HCT116 (cell line): ENCODE data around the gene ALK. TPM values are rescaled to one million over a fixed set of nuclear protein-coding genes. Genes with fewer than 3 reads are reported as not detected.

ENCODE experiments used
- ATAC-seq: fragments of 200-7000 bp; cut with Tn5 transposase; 2 replicates; pipeline ENCODE4 v1.9.1; 2020; ENCODE audit warnings: mild to moderate bottlenecking, moderate library complexity
- BruUV-seq: library from RNA; stranded (reverse); fragments of 400-500 nt; replicated peaks from 2 replicates; lab custom pipeline; 2021; lab: Mats Ljungman, UMichigan
- CTCF ChIA-PET: fragments of 300-600 bp; sonication (Branson Sonifier 250); formaldehyde crosslinking; loops from one replicate; lab custom pipeline; 2021; ENCODE audit warnings: antibody characterized with exemption; lab: Charles Lee
- POLR2A ChIA-PET: fragments of 300-600, 350-600 bp; sonication (Branson Sonifier 250); formaldehyde crosslinking; loops from one replicate; lab custom pipeline; 2021; ENCODE audit warnings: antibody characterized with exemption; lab: Charles Lee
- RAD21 ChIA-PET, 2 experiments: fragments of 300-600 bp; sonication (Branson Sonifier 250); formaldehyde crosslinking; loops; one replicate each; lab custom pipeline; 2023; ENCODE audit warnings: low total read pairs in 2 of 2; ENCODE audit not compliant: uncharacterized antibody in 2 of 2, unreplicated experiment in 2 of 2, low non-redundant PET in 1 of 2; lab: Charles Lee
- DNase-seq: peaks from one replicate; pipeline ENCODE4 v3.0.0-alpha.2; 2010; ENCODE audit warnings: low read depth, low spot score
- H2AFZ ChIP-seq: fragments of 200-600 bp; shearing (Covaris generic), sonication (generic); 2 replicates; pipeline ENCODE4 v1.6.1; 2017; ENCODE audit warnings: low read depth, mixed run types, mixed read lengths, antibody characterized with exemption, low read length; ENCODE audit not compliant: poor library complexity, severe bottlenecking
- H3K27ac ChIP-seq: 2 replicates; pipeline ENCODE4 v1.5.1; 2012; ENCODE audit warnings: low read depth, low read length
- H3K27me3 ChIP-seq: fragments of 200-600 bp; sonication (generic); 2 replicates; pipeline ENCODE4 v1.6.1; 2016; ENCODE audit warnings: mixed run types, low read length, mixed read lengths; ENCODE audit not compliant: insufficient read depth
- H3K36me3 ChIP-seq, 2 experiments: fragments of 200-500 bp in 1 of 2; fragments of 200-600 bp in 1 of 2; sonication (Bioruptor generic) in 1 of 2; sonication (generic) in 1 of 2; 2 replicates each; pipeline versions ENCODE4 v1.5.1 to v1.6.1; 2014 to 2016; ENCODE audit warnings: low read length in 2 of 2, inconsistent platforms in 1 of 2, mixed read lengths in 1 of 2, mixed run types in 1 of 2; ENCODE audit not compliant: insufficient read depth in 2 of 2, control insufficient read depth in 1 of 2
- H3K4me1 ChIP-seq, 2 experiments: fragments of 200-600 bp in 1 of 2; sonication (generic) in 1 of 2; 2 replicates each; pipeline versions ENCODE4 v1.5.1 to v1.6.1; 2012 to 2017; ENCODE audit warnings: low read length in 2 of 2, inconsistent platforms in 1 of 2, mild to moderate bottlenecking in 1 of 2, mixed read lengths in 1 of 2, mixed run types in 1 of 2, moderate library complexity in 1 of 2; ENCODE audit not compliant: insufficient read depth in 2 of 2, control insufficient read depth in 1 of 2
- H3K4me2 ChIP-seq: fragments of 200-600 bp; sonication (generic); 2 replicates; pipeline ENCODE4 v1.6.1; 2017; ENCODE audit warnings: mixed run types, low read length, mixed read lengths
- H3K4me3 ChIP-seq, 2 experiments: fragments of 200-600 bp in 1 of 2; sonication (generic) in 1 of 2; replicated peaks in 1 of 2; 2 replicates each; pipeline ENCODE4 v1.5.1; 2011 to 2016; ENCODE audit warnings: low read length in 2 of 2, control low read depth in 1 of 2, low read depth in 1 of 2, mild to moderate bottlenecking in 1 of 2, mixed read lengths in 1 of 2, mixed run types in 1 of 2
- H3K79me2 ChIP-seq: fragments of 200-600 bp; sonication (generic); 2 replicates; pipeline ENCODE4 v1.6.1; 2017; ENCODE audit warnings: mild to moderate bottlenecking, mixed run types, low read length, moderate library complexity, mixed read lengths; ENCODE audit not compliant: insufficient read depth
- H3K9ac ChIP-seq: fragments of 200-600 bp; sonication (generic); 2 replicates; pipeline ENCODE4 v1.6.1; 2016; ENCODE audit warnings: low read length, mixed read lengths
- H3K9me2 ChIP-seq: fragments of 200-600 bp; sonication (generic), shearing (Covaris generic); 2 replicates; pipeline ENCODE4 v1.6.1; 2017; ENCODE audit warnings: mixed run types, mild to moderate bottlenecking, moderate library complexity; ENCODE audit not compliant: insufficient read depth
- H3K9me3 ChIP-seq, 2 experiments: fragments of 200-500 bp in 1 of 2; fragments of 200-600 bp in 1 of 2; sonication (Bioruptor generic) in 1 of 2; sonication (generic) in 1 of 2; 2 replicates each; pipeline ENCODE4 v1.6.1; 2014 to 2017; ENCODE audit warnings: low read length in 2 of 2, mixed read lengths in 2 of 2, inconsistent platforms in 1 of 2, low read depth in 1 of 2, mild to moderate bottlenecking in 1 of 2, mixed run types in 1 of 2, moderate library complexity in 1 of 2; ENCODE audit not compliant: control insufficient read depth in 1 of 2, insufficient read depth in 1 of 2
- H4K20me1 ChIP-seq: fragments of 200-600 bp; sonication (generic), shearing (Covaris generic); 2 replicates; pipeline ENCODE4 v1.6.1; 2017; ENCODE audit warnings: mixed run types, mild to moderate bottlenecking, moderate library complexity; ENCODE audit not compliant: insufficient read depth
- CBX3 ChIP-seq: IDR thresholded peaks from 2 replicates; pipeline ENCODE4 v1.6.1; 2012; ENCODE audit warnings: low read depth
- CEBPB ChIP-seq: IDR thresholded peaks from 2 replicates; pipeline ENCODE4 v1.6.1; 2012; ENCODE audit warnings: low read depth
- EGR1 ChIP-seq: IDR thresholded peaks from 2 replicates; pipeline ENCODE4 v1.6.1; 2012; ENCODE audit warnings: low read depth
- EZH2 ChIP-seq: fragments of 200-600 bp; sonication (generic); IDR thresholded peaks from 2 replicates; pipeline ENCODE4 v1.6.1; 2017; ENCODE audit warnings: antibody characterized with exemption, mixed run types
- EZH2phosphoT487 ChIP-seq: fragments of 200-600 bp; IDR thresholded peaks from 2 replicates; pipeline ENCODE4 v1.6.1; 2018; ENCODE audit warnings: antibody characterized with exemption, borderline replicate concordance
- FOSL1 ChIP-seq: IDR thresholded peaks from 2 replicates; pipeline ENCODE4 v1.6.1; 2012; ENCODE audit warnings: low read depth
- POLR2A ChIP-seq: IDR thresholded peaks from 2 replicates; pipeline ENCODE4 v1.7.0; 2011; ENCODE audit warnings: borderline replicate concordance; ENCODE audit not compliant: insufficient read depth, insufficient read length; ENCODE audit errors: extremely low read depth
- POLR2AphosphoS5 ChIP-seq: IDR thresholded peaks from 2 replicates; pipeline ENCODE4 v1.6.1; 2011; ENCODE audit warnings: mild to moderate bottlenecking, low read depth, low read length, moderate library complexity
- REST ChIP-seq: IDR thresholded peaks from 2 replicates; pipeline ENCODE4 v1.6.1; 2012; ENCODE audit warnings: low read depth
- SRF ChIP-seq: IDR thresholded peaks from 2 replicates; pipeline ENCODE4 v1.6.1; 2012; ENCODE audit warnings: low read depth
- ZBTB33 ChIP-seq: IDR thresholded peaks from 2 replicates; pipeline ENCODE4 v1.6.1; 2011; ENCODE audit warnings: mild to moderate bottlenecking, low read length, moderate library complexity; ENCODE audit not compliant: insufficient replicate concordance; ENCODE audit errors: extremely low read depth
- ZFX ChIP-seq: fragments of 450-650 bp; IDR thresholded peaks from 2 replicates; pipeline ENCODE4 v1.6.1; 2017
- intact Hi-C: fragments of 100-400 bp; cut with micrococcal nuclease; formaldehyde crosslinking; loops from 2 replicates; pipeline ENCODE4 v1.10.0; 2022
- total RNA-seq: library from RNA; stranded (reverse); gene quantifications from one replicate; pipeline ENCODE4 v1.2.1, GENCODE V29; 2021; ENCODE audit not compliant: unreplicated experiment

Gene ALK
- total RNA-seq, 1 experiment from 2014 or later: not detected

- H2AFZ ChIP-seq: no peak overlapping the region
- no TSS peak for BruUV-seq
- ChIA-PET POLR2A (no interaction called here), CTCF (no interaction called here), RAD21 (no interaction called here)
- DNase-seq (no peak), ATAC-seq (no peak)
- no peak overlapping the region for H3K4me3 ChIP-seq
- H3K9ac ChIP-seq: no peak overlapping the region
- H3K27ac ChIP-seq: no peak overlapping the region
- H3K9me3 ChIP-seq: no peaks in the 10 kb centered on the region
- TF ChIP-seq ZFX (no peak), EZH2phosphoT487 (no peak), EGR1 (no peak), POLR2A (no peak), REST (no peak), FOSL1 (no peak), ZBTB33 (no peak), EZH2 (no peak), POLR2AphosphoS5 (no peak), CBX3 (no peak), CEBPB (no peak), SRF (no peak)
- H3K79me2 ChIP-seq: no peaks in the 10 kb centered on the region
- no peaks in the 10 kb centered on the region for H3K4me1 ChIP-seq
- H4K20me1 ChIP-seq: no peaks in the 10 kb centered on the region
- intact Hi-C loops: no loop called here
- no peaks in the 10 kb centered on the region for H3K9me2 ChIP-seq
- no peak overlapping the region for H3K4me2 ChIP-seq
- no peaks in the 10 kb centered on the region for H3K27me3 ChIP-seq
- no peaks in the 10 kb centered on the region for H3K36me3 ChIP-seq
These were observed 707.5 kb downstream of the ALK start for GRCh38 chr2:29213888-29214291.
